GM18519 (cell line): Measurements from ENCODE around the gene CCNQ.

Source experiments
- ATAC-seq: cut with Tn5 transposase; IDR thresholded peaks from one replicate; pipeline ENCODE4 v1.9.1; 2021; ENCODE audit warnings: mild to moderate bottlenecking, moderate library complexity; ENCODE audit not compliant: unreplicated experiment, low FRiP score

CCNQ gene

DNA sequence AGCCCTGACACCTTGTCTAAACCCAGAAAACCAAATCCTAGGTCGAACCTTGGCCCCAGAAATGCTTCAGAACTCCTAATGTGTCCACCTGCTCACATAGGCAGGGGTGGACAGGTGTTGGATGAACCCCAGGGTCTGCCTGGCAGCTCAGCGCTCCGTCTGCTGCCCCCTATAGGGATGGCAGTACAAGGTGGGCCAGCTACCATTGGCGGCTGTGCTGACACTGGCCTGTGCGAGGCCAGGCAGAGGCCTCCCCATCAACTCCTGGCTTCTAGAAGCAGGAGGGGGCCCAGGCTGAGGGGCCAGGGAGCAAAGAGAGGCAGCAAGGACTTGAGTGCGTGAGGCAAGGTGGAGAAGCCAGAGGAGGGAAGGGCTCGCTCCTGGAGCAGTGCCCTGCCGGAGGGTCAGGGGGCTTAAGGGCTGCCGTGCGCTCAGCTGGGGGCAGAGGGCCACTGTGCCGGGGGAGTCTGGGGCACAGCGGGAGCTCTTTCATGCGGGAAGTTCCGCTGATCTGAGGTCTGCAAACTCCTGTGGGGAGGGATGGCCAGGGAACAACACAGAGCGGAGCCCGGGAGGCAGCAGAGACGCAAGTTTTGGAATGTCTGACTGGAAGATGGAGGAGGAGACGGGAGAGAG lies 20.6 kb downstream of the CCNQ start:
- ATAC-seq, result no peak

DNA sequence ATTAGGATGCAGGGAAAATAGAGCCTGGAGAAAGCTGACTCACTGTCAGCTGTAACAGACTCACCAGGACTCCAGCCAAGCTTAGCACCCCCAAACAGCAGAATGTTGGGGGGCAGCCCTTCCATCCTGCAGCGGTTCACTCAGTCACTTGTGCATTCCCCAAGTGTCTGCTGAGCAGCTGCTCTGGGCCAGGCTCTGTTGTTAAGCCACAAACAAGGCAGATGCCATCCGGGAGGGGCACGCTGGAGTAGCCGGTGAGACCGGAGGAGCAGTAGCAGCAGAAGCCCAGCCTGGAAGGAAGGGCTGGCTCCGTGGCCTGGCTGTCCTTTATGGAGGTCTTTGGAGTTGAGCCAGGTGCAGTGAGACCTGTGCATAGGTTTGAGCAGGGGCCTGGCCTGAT lies 22.0 kb downstream of the CCNQ start:
- ATAC-seq, result no peak

DNA sequence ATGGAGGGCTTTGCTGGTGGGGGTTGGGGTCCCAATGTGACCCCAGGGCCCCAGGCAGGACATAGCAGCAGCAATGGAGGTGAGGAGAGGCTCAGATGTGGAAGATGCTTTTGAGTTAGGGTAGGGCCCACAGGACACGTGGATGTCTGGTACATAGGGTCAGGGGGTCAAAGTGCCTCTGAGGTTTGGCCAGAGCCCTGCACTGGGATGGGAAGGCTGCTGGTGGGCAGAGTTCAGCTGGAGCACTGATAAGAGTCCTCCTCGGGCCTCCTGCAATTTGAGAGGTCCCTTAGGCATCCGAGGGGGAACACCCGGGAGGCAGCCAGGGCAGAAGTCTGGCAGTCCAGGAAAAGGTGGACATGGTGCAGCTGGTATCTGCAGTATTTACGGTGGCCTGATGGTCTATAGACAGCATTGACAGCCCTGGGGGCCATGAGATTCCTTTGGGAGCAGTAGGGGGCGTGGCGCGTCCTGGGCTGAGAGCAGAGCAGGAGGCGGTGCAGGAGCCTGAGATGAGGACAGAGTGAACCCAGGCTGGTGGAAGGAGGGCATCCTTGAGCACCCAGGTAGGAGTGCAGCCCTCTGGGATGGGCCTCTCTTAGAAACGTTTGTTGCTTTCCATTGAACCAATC lies 22.6 kb downstream of the CCNQ start:
- ATAC-seq, result no peak

DNA sequence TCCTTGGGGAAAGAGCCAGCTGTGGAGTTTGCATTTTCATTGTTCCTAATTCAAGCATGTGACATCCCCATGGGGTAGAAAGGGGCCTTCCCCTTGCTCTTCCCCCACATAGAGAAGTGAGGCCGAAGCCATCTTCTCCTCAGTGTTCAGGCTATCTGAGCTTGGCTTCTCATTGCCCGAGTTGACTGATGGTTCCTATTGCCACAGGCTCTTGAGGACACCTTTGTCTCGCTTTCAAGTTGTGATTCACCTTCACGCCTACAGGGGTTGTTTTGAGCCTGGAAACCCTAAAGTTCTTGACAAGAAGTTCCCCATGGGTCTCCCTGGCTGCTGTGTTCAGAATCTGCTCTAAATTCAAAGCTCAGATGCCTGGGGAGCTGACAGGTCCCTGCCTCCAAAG lies 25.0 kb downstream of the CCNQ start:
- ATAC-seq, result no peak

DNA sequence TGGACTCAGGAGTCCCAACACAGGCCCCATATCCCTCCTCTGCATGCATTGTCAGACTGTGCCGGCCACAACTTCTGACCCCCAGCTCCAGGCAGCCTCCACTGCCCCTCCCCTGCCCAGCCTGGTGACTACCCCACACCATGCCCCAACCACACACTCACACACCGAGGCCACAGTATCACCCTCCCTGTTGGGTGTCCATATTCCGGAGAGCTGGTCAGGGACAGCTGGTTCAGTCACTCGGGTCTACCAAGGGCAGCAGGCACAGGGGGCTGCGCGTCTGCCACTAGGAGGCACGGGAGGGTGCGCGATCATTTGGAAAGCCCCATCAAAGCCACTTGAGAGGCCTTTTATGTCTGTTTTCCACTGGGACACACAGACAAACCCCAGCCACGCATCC lies 26.3 kb downstream of the CCNQ start:
- ATAC-seq, result no peak

DNA sequence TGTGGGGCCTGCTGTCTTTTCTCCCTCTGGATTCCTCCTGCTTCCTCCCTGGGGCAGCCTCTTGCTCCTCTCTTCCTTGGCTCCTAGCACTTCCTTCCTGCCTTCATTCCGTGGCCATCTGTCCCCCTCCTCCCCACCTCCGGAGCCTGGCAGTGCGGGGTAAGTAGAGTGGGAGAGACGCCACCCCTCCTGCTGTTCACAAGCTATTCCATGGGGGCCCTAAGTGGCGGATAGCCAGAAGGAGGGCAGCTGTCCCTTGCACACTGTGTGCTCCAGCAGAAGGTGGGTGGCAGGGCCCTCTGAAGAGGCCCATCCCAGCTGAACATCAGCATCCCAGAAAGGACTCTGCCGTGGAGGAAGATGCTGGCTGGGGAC lies 27.4 kb downstream of the CCNQ start:
- ATAC-seq, result no peak

DNA sequence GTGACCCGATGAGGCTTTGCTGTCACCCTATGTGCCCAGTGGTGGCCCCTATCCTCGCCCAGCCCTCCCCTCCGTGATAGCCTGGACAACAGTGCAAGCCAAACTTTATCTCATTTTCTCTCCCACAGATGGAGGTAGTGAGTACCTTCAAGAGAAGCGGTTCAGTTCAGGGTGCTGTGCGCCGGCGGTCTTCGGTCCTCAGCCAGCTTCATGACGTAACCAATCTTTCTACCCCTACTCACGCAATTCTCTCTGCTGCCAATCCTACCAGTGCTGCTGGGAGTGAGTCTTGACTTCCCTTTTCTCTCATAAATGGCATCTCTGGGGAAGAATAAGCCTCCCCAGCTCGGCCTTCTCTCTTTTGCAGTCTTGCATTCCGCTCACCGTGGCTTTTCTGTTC lies 29.5 kb downstream of the CCNQ start:
- ATAC-seq, result no peak

DNA sequence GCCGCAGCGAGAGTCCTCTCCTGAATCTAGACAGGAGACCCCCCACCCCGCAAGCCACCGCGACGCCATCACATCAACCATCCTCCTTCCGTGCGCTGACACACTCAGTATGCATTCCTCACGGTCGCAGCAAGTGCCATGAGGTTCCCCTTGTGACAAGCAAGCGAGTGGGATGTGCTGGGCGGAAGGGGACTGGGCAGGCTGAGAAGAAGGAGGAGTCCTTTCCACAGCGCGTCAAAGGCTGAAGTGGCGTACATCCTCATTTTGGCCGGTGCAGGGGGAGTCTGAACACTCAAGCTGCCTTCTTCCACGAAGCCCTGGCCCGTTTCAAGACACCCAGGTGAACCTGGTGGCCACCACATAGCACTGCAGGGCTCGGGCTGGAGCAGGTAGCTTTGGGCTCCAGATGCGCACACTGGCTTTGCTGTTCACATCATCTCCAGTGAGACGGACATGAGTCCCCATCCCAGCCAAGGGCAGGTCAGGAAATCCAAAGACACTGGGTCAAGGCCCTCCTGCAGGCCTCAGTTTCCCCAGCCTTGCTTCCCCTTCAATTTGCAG lies 30.4 kb downstream of the CCNQ start:
- ATAC-seq, result no peak

DNA sequence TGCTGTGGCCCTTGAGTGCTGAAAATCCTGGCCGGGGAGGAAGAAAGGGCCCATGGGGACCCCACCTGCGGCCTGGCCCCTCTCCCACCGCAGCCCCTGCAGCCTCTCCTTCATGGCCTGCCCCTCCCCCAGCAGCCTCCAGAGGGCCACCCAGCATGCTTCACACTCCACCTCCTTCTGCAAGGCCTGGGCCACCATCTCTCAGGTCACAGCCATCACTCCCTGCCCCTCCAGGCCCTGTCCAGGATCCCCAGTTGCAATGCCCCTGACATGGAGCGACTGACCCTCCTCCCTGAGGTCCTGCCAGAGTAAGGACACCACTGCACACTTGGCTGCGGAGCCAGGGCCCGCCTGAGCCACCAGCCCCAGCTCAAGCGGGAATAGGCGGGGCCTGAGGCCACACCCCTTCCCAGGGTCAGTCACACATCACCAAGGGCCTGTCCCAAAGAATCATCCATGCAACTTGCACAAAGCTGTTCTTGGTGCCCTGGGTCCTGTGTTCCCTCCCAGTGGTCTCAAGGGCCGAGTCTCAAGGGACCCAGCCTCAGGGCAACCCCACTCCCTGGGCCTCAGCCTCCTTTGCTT lies 32.9 kb downstream of the CCNQ start:
- ATAC-seq, result no peak

DNA sequence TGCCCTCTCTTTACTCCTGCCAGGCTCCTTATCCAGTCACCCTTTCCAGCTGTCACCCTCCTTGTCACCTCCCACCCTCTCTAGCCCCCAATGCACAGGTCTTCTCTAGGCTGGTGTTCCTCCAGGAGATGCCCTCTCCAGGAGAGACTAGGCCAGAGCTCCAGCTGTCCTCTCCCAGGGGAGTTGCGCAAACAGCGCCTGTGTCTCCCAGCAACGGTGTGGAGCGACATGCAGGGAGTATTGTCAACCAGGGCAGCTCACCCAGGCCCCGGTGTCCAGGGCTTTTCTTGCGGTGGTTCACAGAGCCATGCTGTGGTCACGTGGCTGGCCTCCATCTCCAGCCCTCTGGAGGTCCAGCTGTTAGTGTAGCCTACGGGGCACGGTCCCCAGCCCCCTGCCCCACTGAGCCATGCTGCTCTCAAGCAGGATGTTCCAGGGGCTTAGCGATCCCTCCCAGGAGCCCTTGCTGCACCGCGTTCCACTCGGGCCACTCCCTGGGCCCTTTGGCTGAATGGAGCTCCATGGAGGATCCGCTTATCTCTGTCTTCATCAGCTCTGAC lies 34.8 kb downstream of the CCNQ start:
- ATAC-seq, result no peak

DNA sequence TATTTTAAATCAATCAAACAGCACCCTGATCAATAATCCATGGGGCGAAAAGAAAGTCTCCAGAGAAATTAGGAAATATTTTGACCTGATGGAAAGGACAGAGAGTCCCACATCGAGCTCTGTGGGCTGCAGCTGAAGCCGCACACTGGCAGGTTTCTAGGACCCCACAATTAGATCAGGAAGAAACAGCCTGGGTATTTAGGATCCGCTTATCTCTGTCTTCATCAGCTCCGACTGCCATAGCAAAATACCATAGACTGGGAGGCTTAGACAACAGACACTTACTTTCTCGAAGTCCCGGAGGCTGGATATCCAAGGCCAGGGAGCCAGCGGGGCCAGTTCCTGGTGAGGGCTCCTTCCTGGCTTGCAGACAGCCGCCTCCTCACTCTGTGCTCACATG lies 36.4 kb downstream of the CCNQ start:
- no peak for ATAC-seq

DNA sequence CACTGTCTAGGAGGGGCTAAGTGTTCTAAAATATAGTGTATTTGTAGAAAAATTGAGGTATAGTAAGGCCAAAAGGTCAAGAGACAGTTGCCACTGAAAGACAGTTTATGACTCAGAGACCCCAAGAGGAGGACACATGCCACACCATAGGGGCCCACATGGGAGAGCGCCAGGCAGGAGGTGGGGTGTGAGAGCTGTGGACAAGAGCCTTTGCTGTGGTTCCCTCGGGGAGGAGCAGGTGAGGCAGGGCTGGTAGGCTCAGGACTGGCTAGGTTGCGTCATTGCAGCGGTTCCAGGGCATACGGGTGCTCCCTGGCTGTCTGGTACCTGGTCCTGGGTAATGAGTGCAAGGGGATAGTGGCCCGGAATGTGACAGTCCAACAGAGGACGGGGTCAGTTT lies 37.6 kb downstream of the CCNQ start:
- no peak for ATAC-seq

DNA sequence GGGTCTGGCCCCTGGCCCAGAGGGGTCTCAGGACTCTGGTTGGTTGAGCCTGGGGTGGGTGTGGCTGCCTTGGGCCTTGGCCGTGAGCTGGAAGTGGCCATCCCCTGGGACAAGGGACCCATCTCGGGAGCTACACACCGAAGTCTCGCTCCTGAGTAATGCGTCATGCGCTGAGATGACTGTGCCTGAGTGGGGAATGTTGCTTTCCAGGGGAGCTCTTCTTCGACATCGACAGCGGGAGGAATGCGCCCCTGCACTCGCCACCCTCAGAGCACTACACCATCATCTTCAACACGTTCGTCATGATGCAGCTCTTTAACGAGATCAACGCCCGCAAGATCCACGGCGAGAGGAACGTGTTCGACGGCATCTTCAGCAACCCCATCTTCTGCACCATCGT lies 38.5 kb downstream of the CCNQ start:
- no peak for ATAC-seq

DNA sequence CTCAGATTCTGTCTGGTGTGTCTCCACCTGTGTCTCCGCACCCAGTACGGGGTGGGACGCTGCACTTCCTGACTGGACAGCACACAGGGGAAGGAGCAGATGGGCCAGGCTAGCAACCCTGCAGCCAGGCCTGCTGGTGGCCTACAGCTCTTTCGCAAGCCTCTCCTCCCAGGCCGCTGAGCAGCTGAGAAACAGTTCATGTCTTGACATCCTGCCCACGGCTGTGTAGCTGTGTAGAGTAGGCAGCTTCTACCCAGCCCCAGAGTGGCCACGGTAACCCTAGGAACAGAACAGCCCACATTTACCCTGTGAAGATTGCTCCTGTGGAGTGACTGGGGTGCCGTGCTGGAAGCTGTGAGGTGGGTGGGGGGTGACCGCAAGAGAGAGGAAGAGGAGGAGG lies 38.9 kb downstream of the CCNQ start:
- no peak for ATAC-seq

DNA sequence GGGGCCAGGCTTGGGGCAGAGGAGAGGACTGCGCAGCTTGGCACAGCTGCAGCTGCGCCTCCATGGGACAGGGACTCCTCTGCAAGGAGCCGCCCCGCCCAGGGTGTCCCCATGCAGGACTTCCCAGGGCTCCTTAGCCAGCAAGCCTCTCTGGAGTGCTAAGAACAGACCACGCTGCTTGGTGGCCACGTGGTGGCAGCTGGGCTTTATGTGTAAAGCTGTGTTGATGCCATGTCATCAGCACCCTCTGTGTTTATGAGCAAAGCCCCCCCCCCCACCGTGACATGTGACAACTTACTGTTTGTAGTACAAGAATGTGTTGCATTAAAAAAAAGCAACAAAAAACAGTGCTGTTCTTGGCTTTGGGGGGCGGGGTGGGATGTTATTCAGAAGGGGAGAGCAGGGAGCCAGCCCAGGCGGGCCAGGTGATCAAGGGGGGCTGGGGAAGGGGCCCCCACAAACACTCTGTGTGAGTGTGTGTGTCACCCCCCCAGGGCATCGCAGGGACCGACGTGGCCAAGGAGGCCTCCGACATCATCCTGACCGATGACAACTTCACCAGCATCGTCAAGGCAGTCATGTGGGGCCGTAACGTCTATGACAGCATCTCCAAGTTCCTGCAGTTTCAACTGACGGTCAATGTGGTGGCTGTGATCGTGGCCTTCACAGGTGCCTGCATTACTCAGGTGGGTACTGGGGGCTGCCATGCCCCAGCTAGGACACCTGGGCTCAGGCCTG lies 41.2 kb downstream of the CCNQ start:
- no peak for ATAC-seq

DNA sequence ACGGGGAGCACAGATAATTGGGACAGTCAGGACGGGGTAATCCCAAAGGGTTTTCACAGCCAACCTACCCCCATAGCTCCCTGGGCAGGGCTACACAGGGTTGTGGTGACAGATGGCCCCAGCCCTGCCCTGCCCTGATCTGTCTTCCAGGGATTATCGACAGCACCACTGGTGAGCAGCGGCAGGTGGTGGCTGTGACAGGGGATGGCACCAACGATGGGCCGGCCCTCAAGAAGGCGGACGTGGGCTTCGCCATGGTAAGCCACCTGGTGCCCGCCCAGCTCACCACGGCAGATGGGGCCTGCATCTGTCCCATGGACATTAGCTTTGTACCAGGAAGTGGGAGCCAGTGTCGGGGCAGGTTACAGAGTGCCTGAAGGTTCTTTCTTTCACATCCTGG lies 42.2 kb downstream of the CCNQ start:
- ATAC-seq, result no peak

DNA sequence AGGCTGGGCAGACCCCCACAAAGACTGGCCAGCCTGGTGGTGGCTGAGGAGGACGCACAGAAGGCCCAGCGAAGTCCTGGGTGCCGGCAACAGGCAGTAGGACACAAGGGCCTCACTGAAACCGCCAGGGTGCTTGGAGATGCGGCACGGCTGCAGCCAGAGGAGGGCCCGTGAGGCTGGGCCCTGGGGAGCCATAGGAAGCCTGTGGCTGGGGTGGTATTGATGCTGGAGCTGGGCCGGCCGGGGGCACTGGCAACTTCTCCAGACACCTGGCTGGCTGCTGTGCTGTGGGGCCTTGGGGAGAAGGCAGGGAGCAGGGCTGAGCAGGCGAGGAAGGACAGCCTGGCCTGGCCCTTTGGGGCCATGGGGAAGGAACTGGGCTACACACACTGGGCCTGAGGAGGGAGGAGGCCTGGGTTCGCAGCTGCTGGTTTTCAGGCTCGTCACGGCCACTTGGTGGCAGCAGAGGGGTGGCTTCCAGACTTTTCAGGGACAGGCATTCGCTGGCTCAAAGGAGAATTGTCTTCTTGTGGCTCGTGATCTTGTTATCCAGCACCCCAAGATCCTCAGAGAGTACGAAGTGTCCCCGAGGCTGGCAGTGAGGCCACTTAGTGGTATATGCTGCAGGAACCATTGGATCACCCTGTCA lies 44.3 kb downstream of the CCNQ start:
- ATAC-seq, result no peak

DNA sequence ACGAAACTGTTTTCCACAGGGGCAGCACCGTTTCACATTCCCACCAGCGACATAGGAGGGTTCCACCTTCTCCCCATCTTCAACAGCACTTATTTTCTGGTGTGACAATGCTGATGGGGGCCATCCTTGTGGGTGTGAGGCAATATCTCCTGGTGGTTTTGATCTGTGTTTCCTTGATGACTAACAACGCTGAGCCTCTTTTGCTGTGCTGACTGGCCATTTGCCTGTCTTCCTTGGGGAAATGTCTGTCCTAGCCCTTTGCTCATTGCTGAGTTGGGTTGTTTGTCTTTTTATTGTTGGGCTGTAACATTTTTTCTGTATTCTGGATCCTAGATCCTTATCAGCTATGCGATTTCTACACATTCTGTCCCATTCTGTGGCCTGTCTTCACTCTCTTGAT lies 47.8 kb downstream of the CCNQ start:
- ATAC-seq, result no peak

DNA sequence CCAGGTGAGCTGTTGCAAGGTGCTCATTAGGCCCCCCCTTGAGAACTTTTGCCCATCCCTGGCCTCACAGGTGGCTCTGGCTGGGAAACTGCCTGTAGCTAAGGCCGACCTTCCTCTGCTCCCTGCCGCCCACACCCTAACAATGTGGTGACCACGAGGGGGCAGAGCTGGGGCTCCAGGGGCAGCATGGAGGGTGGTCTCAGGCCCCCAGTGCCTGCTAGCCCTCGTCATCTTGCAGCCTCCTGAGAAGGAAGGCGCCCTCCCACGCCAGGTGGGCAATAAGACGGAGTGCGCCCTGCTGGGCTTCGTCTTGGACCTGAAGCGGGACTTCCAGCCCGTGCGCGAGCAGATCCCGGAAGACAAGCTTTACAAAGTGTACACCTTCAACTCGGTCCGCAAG lies 49.1 kb downstream of the CCNQ start:
- no peak for ATAC-seq

DNA sequence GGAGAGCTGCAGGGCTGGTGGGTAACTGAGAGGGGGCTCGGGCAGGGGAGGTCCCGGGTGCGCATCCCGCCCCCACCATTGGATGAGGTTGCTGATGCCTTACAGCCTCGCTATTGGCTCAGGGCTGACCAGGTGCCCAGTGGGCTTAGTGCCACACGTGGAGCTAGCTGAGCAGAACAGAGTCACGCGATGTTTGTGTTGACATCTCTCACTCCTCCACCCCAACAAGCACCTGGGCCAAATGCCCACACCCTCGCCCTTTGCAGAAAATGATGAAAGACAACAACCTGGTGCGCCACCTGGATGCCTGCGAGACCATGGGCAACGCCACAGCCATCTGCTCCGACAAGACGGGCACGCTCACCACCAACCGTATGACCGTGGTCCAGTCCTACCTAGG lies 49.7 kb downstream of the CCNQ start:
- ATAC-seq, result no peak

DNA sequence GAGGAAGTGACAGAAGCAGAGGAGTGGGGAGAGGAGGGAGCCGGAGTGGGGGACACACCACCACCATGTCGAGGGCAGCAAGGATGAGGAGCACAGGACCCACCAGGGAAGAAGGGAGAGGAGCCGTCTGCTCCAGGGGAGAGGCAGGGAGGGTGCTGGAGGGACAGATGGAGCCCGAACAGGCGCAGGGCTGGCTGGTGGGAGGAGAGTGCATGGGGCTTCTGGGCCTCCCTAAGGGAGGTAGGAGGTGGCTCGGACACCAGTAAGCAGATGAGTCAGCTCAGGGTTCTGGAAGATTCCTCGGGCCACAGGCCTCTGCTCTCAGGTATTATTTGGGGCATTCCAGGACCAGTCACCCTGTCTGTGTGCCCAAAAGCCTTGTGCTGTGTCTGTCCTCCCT lies 51.7 kb downstream of the CCNQ start:
- no peak for ATAC-seq
